PFSK-1 (cell line): ENCODE results near the gene SLC35G2.

Experiments
- FOXP2 ChIP-seq: optimal IDR thresholded peaks from 2 replicates; pipeline ENCODE3; 2011; ENCODE audit warnings: borderline replicate concordance, control low read depth, inconsistent platforms; ENCODE audit not compliant: insufficient read depth; ENCODE audit errors: extremely low read length, extremely low read depth
- POLR2AphosphoS5 ChIP-seq: IDR thresholded peaks from 2 replicates; pipeline ENCODE4 v1.6.1; 2012; ENCODE audit warnings: low read depth, mild to moderate bottlenecking, control low read depth, low read length, moderate library complexity
- REST ChIP-seq, 2 experiments: IDR thresholded peaks; 2 replicates each; pipeline versions ENCODE4 v1.6.1 to v1.8.0; 2011 to 2012; ENCODE audit warnings: low read depth in 2 of 2, low read length in 2 of 2, control low read depth in 1 of 2, inconsistent platforms in 1 of 2, mild to moderate bottlenecking in 1 of 2, moderate library complexity in 1 of 2; ENCODE audit not compliant: insufficient read depth in 1 of 2
- SIN3A ChIP-seq: IDR thresholded peaks from 2 replicates; pipeline ENCODE4 v1.6.1; 2012; ENCODE audit warnings: mild to moderate bottlenecking, low read length, moderate library complexity, borderline replicate concordance; ENCODE audit not compliant: insufficient read depth
- TAF1 ChIP-seq: IDR thresholded peaks from 2 replicates; pipeline ENCODE4 v1.6.1; 2012; ENCODE audit warnings: low read length, control low read depth, borderline replicate concordance; ENCODE audit not compliant: insufficient read depth

GRCh38 chr3:136869282-136869681 is 50.4 kb downstream of the SLC35G2 start:
- TF ChIP-seq POLR2AphosphoS5 (no peak), REST (IDR thresholded peaks at IDR 0.05; ENCODE audit: insufficient read depth in 1 of 2, low read depth in 2 of 2, low read length in 2 of 2) (no peak), TAF1 (no peak), SIN3A (no peak), FOXP2 (no peak)
